Tibial nerve (tissue), 4 donors: ENCODE data around the gene INHBC. TPM values are rescaled to one million over a fixed set of nuclear protein-coding genes. Genes with fewer than 3 reads are reported as not detected.

Source experiments
- DNase-seq, 2 donors: peaks; one replicate each; pipeline ENCODE4 v3.0.0-alpha.2; 2019; ENCODE audit warnings: low spot score in 2 of 2
- H3K27ac ChIP-seq, 4 donors: fragments of 200-600 bp; sonication (generic) in 3 of 4; one replicate each; pipeline ENCODE4 v1.5.1; 2017 to 2019; ENCODE audit warnings: mild to moderate bottlenecking in 1 of 4
- H3K27me3 ChIP-seq, 2 donors: fragments of 200-600 bp; sonication (generic) in 1 of 2; one replicate each; pipeline versions ENCODE4 v1.5.1 to v1.6.0; 2017 to 2019
- H3K36me3 ChIP-seq, 3 donors: fragments of 200-600 bp; sonication (generic); one replicate each; pipeline ENCODE4 v1.5.1; 2018 to 2019
- H3K4me1 ChIP-seq, 4 donors: fragments of 200-600 bp; sonication (generic) in 3 of 4; one replicate each; pipeline ENCODE4 v1.5.1; 2017 to 2019
- H3K4me3 ChIP-seq, 4 donors: fragments of 200-600 bp; sonication (generic) in 3 of 4; one replicate each; pipeline ENCODE4 v1.5.1; 2017 to 2019; ENCODE audit warnings: mild to moderate bottlenecking in 1 of 4, moderate library complexity in 1 of 4
- H3K9me3 ChIP-seq, 4 donors: fragments of 200-600 bp; sonication (generic) in 3 of 4; one replicate each; pipeline ENCODE4 v1.5.1; 2017 to 2019
- EP300 ChIP-seq, 2 donors: sonication (generic); formaldehyde crosslinking; IDR thresholded peaks; one replicate each; pipeline ENCODE4 v1.6.1; 2017; ENCODE audit warnings: antibody characterized with exemption in 2 of 2, mild to moderate bottlenecking in 1 of 2
- POLR2A ChIP-seq, 2 donors: fragments of 450-650 bp; IDR thresholded peaks; one replicate each; pipeline ENCODE4 v1.6.1; 2017; ENCODE audit warnings: antibody characterized with exemption in 2 of 2, mild to moderate bottlenecking in 2 of 2, moderate library complexity in 2 of 2
- WGBS, 2 donors: methylation state at CpG; one replicate each; pipeline ENCODE4 v1.1.5; 2018; 5-methylcytosine and 5-hydroxymethylcytosine counted together
- total RNA-seq, 4 donors: library from RNA; depleted of rRNA; stranded (reverse); fragments of >200 nt; gene quantifications; one replicate each; pipeline ENCODE4 v1.1.0, GENCODE V29; 2016
- TF ChIP-seq, protein P1 (sequence below), 5 experiments: fragments of 200-600 bp in 3 of 5; fragments of 450-650 bp in 2 of 5; sonication (generic) in 3 of 5; IDR thresholded peaks; one replicate each; pipeline ENCODE4 v1.5.1; 2016 to 2019; ENCODE audit warnings: antibody characterized with exemption in 5 of 5, mild to moderate bottlenecking in 3 of 5, moderate library complexity in 2 of 5

INHBC gene
- total RNA-seq, 4 donors from 2014 or later: not detected

GRCh38 chr12:57471661-57472060 is 37.1 kb downstream of the INHBC start:
- Histone ChIP-seq H3K27me3 (peaks cover 3 to 47% of the 10 kb centered on the region in 2 donors), H3K9me3 (no peaks in the 10 kb centered on the region), H3K27ac (no peak overlapping the region), H3K4me1 (peaks cover 0 to 17% (median 13%) of the 10 kb centered on the region in 4 donors), H3K36me3 (peaks cover 0 to 27% (median 0%) of the 10 kb centered on the region in 3 donors), H3K4me3 (no peak overlapping the region)
- TF ChIP-seq EP300 (IDR thresholded peaks at IDR 0.05) (no peak), POLR2A (IDR thresholded peaks at IDR 0.05) (no peak)
- TF ChIP-seq, protein P1, sequence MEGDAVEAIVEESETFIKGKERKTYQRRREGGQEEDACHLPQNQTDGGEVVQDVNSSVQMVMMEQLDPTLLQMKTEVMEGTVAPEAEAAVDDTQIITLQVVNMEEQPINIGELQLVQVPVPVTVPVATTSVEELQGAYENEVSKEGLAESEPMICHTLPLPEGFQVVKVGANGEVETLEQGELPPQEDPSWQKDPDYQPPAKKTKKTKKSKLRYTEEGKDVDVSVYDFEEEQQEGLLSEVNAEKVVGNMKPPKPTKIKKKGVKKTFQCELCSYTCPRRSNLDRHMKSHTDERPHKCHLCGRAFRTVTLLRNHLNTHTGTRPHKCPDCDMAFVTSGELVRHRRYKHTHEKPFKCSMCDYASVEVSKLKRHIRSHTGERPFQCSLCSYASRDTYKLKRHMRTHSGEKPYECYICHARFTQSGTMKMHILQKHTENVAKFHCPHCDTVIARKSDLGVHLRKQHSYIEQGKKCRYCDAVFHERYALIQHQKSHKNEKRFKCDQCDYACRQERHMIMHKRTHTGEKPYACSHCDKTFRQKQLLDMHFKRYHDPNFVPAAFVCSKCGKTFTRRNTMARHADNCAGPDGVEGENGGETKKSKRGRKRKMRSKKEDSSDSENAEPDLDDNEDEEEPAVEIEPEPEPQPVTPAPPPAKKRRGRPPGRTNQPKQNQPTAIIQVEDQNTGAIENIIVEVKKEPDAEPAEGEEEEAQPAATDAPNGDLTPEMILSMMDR (IDR thresholded peaks at IDR 0.05): no peak
- WGBS, 2 donors: 86 to 94% methylated on average over 3 of the region's 3 CpGs
- no peak for DNase-seq

DNA sequence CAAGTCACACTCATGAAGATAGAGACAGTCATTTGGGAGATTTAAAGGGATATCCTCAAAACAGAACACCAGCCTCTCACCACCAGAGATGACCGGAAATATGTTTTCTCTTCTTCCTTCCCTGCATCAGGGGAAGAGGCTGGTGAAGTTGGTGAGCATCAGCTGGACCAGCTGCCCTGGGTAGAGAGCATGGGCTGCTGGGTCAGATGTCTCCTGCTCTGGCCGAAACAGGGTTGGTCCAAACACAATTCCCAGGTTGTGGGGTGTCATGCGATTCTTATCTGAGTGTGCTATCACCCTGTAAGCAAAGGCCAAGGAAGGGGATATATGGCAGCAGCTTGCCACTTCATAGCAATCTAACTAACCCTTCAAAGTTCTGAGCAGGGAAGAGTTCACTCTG is 37.8 kb downstream of the INHBC start:
- Histone ChIP-seq H3K36me3 (peaks cover 0 to 22% (median 0%) of the 10 kb centered on the region in 3 donors), H3K4me1 (peaks cover 0 to 17% (median 13%) of the 10 kb centered on the region in 4 donors), H3K4me3 (no peak overlapping the region), H3K27ac (no peak overlapping the region), H3K9me3 (no peaks in the 10 kb centered on the region), H3K27me3 (peaks cover 3 to 54% of the 10 kb centered on the region in 2 donors)
- no peak for DNase-seq
- TF ChIP-seq POLR2A (IDR thresholded peaks at IDR 0.05) (no peak), EP300 (IDR thresholded peaks at IDR 0.05) (no peak)
- TF ChIP-seq, protein P1 (IDR thresholded peaks at IDR 0.05): no peak
- WGBS, 2 donors: 79 to 85% methylated on average over 3 of the region's 3 CpGs

DNA sequence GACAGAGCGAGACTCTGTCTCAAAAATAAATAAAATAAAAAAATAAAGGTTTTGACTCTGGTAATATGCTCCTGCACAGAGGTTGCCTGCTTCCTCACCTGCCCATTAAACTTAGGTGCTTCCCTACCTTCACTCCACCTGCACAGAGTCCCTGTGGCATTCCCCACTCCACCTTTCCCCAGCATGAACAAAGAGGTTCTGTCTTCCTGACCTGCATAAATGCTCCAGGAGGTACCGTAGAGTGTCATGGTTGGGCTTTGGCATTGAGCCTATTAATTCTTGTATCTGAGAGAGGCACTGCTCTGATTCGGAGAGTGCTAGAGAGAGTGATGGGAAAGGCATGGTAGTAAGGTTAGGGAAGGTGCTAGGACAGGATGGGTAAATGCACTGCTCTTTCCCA is 38.8 kb downstream of the INHBC start:
- no peak overlapping the region for H3K4me3 ChIP-seq
- 46 to 52% methylated on average over 3 of the region's 3 CpGs for WGBS, 2 donors
- H3K27ac ChIP-seq: no peak overlapping the region
- peaks cover 0 to 17% (median 13%) of the 10 kb centered on the region in 4 donors for H3K4me1 ChIP-seq
- peaks cover 3 to 64% of the 10 kb centered on the region in 2 donors for H3K27me3 ChIP-seq
- H3K36me3 ChIP-seq: peaks cover 0 to 16% (median 0%) of the 10 kb centered on the region in 3 donors
- no peaks in the 10 kb centered on the region for H3K9me3 ChIP-seq
- TF ChIP-seq, protein P1 (IDR thresholded peaks at IDR 0.05): no peak
- TF ChIP-seq EP300 (IDR thresholded peaks at IDR 0.05) (no peak), POLR2A (IDR thresholded peaks at IDR 0.05) (no peak)
- no peak for DNase-seq

DNA sequence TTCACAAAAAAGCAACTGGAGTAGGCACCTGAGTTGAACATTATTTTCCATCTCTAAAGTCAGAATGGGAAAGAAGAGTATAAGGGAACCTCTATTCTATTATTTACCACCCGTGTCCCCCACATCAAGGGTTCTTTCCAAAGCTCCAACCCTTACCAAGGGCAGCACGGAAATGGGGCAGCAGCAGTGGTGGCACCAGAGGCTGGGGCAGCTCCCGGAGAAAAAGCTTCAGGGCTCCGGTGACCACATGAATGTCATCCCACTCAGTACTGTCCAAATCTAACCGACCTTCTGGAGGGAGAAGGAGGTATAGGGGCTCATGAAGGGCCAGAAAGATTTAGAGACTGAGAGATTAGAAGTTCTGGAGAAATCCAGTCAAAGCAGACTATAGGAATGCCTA is 39.3 kb downstream of the INHBC start:
- Histone ChIP-seq H3K4me3 (no peak overlapping the region), H3K27ac (no peak overlapping the region), H3K36me3 (peaks cover 0 to 16% (median 0%) of the 10 kb centered on the region in 3 donors), H3K27me3 (peaks cover 3 to 66% of the 10 kb centered on the region in 2 donors), H3K4me1 (peaks cover 0 to 17% (median 13%) of the 10 kb centered on the region in 4 donors), H3K9me3 (no peaks in the 10 kb centered on the region)
- TF ChIP-seq, protein P1 (IDR thresholded peaks at IDR 0.05): no peak
- TF ChIP-seq POLR2A (IDR thresholded peaks at IDR 0.05): no peak
- no peak for TF ChIP-seq EP300 (IDR thresholded peaks at IDR 0.05)
- no peak for DNase-seq
- WGBS, 2 donors: 87 to 90% methylated on average over 5 of the region's 5 CpGs

GRCh38 chr12:57474430-57474829 is 39.8 kb downstream of the INHBC start:
- no peak overlapping the region for H3K4me3 ChIP-seq
- no peak overlapping the region for H3K27ac ChIP-seq
- TF ChIP-seq, protein P1 (IDR thresholded peaks at IDR 0.05): no peak
- no peak for TF ChIP-seq EP300 (IDR thresholded peaks at IDR 0.05)
- TF ChIP-seq POLR2A (IDR thresholded peaks at IDR 0.05): no peak
- peaks cover 0 to 14% (median 0%) of the 10 kb centered on the region in 3 donors for H3K36me3 ChIP-seq
- no peak for DNase-seq
- peaks cover 3 to 66% of the 10 kb centered on the region in 2 donors for H3K27me3 ChIP-seq
- peaks cover 0 to 17% (median 14%) of the 10 kb centered on the region in 4 donors for H3K4me1 ChIP-seq
- no peaks in the 10 kb centered on the region for H3K9me3 ChIP-seq
- WGBS, 2 donors: 73 to 83% methylated on average over 8 of the region's 8 CpGs
